ENCODE data around the gene SHANK1. TPM values are rescaled to one million over a fixed set of nuclear protein-coding genes. Genes with fewer than 3 reads are reported as not detected.
A peak's percentile ranks its signal among the peaks of the same experiment; 100 is the strongest.

Gene SHANK1
- total RNA-seq, 1 donor from 2014 or later, result 2.3 TPM

DNA sequence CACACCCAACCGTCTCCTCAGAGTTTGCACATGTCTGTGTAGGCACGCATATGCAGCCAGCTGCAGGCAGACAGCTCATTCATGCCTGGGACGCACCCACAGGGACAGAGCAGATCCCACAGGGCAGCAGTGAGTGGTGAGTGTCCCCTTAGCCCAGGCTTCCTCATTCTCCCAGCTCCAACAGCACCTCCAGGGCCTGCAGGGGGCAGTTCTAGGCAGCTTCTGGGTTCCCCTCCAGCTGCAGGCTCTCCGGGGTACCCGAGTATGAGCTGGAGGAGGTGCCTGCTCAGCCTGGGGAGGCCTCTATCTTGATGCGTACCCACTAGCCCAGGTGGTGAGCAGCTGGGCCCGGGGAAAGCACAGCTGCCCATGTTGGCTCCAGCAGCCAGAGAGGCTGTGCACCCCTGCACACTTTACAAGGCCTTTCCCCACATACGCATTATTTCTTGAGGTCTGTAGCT lies 1.3 kb upstream of the SHANK1 start:
- TF ChIP-seq, protein P1, sequence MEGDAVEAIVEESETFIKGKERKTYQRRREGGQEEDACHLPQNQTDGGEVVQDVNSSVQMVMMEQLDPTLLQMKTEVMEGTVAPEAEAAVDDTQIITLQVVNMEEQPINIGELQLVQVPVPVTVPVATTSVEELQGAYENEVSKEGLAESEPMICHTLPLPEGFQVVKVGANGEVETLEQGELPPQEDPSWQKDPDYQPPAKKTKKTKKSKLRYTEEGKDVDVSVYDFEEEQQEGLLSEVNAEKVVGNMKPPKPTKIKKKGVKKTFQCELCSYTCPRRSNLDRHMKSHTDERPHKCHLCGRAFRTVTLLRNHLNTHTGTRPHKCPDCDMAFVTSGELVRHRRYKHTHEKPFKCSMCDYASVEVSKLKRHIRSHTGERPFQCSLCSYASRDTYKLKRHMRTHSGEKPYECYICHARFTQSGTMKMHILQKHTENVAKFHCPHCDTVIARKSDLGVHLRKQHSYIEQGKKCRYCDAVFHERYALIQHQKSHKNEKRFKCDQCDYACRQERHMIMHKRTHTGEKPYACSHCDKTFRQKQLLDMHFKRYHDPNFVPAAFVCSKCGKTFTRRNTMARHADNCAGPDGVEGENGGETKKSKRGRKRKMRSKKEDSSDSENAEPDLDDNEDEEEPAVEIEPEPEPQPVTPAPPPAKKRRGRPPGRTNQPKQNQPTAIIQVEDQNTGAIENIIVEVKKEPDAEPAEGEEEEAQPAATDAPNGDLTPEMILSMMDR (IDR thresholded peaks at IDR 0.05), result no peak
- no peak for TF ChIP-seq EZH2 (IDR thresholded peaks at IDR 0.05)
- H3K27ac ChIP-seq, result no peak overlapping the region
- peak overlapping the region; percentile 83 for H3K4me3 Mint-ChIP-seq
- H3K27me3 ChIP-seq, result peaks cover 100% of the 10 kb centered on the region
- no peak overlapping the region for H2AFZ ChIP-seq (replicated peaks)
- no peak overlapping the region for H3K27ac Mint-ChIP-seq
- peaks cover 7% of the 10 kb centered on the region for H3K4me1 ChIP-seq
- peaks cover 28% of the 10 kb centered on the region for H3K27me3 Mint-ChIP-seq (ENCODE audit: insufficient read depth, low read depth)
- H3K4me2 ChIP-seq, result no peak overlapping the region
- peaks cover 15% of the 10 kb centered on the region for H4K20me1 ChIP-seq (ENCODE audit: low read depth)
- H3K79me2 ChIP-seq (ENCODE audit: low read depth), result no peaks in the 10 kb centered on the region
- H3F3A ChIP-seq (ENCODE audit: low read depth), result peaks cover 14% of the 10 kb centered on the region
- no peaks in the 10 kb centered on the region for H3K9me3 ChIP-seq (ENCODE audit: low read depth)
- peak; percentile 38 for DNase-seq (ENCODE audit: low spot score)
- H3K4me1 Mint-ChIP-seq, result peaks cover 36% of the 10 kb centered on the region
- no peaks in the 10 kb centered on the region for H3K9me3 Mint-ChIP-seq
- no peak overlapping the region for H3K9ac ChIP-seq
- no peak overlapping the region for H3K4me3 ChIP-seq
- peaks cover 4% of the 10 kb centered on the region for H3K36me3 Mint-ChIP-seq
- H3K36me3 ChIP-seq, result no peaks in the 10 kb centered on the region

DNA sequence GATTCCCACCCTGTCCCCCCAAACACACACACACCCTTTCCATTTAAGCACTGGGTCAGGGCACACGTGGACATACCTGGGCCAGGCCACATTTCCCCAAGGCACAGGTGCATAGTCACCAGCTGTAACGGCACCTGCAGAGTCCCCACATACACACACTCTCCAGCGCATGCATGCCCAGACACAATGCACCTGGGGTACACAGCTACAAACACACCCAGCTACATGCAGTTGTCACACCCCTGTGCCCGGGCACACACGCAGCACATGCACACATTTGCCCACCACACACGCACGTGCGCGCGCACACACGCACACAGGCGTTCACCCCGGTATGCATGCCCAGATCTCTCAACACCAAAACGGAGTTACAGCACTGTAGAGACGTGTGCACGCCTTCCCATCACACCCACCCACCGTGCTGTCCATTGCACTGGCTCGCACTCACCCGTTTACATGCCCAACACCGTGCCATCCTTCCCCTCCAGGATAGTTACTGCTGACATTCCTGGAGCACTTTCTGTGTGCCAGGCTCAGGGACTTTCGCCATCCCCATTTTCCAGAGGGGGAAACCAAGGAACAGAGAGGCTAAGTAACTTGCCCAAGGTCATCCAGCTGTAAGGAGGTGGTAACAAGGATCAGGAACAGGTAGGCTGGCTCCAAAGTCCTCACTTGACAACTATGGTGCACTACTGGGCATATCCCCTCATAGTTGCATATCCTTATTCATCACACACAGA lies 749 bp upstream of the SHANK1 start:
- Mint-ChIP-seq H3K4me3 (peak overlapping the region; percentile 83), H3K27ac (peak overlapping the region; percentile 27), H3K36me3 (peaks cover 10% of the 10 kb centered on the region), H3K27me3 (ENCODE audit: insufficient read depth, low read depth) (peaks cover 32% of the 10 kb centered on the region), H3K4me1 (peaks cover 36% of the 10 kb centered on the region), H3K9me3 (no peaks in the 10 kb centered on the region)
- no peaks in the 10 kb centered on the region for H3K36me3 ChIP-seq
- no peak overlapping the region for H3K4me2 ChIP-seq
- H3K9ac ChIP-seq, result no peak overlapping the region
- TF ChIP-seq EZH2phosphoT487 (IDR thresholded peaks at IDR 0.05), result no peak
- no peak for TF ChIP-seq EZH2 (IDR thresholded peaks at IDR 0.05)
- TF ChIP-seq, protein P1 (IDR thresholded peaks at IDR 0.05), result no peak
- peaks cover 14% of the 10 kb centered on the region for H3F3A ChIP-seq (ENCODE audit: low read depth)
- H3K4me3 ChIP-seq, result no peak overlapping the region
- H3K9me3 ChIP-seq (ENCODE audit: low read depth), result no peaks in the 10 kb centered on the region
- peaks cover 100% of the 10 kb centered on the region for H3K27me3 ChIP-seq
- H3K79me2 ChIP-seq (ENCODE audit: low read depth), result no peaks in the 10 kb centered on the region
- no peak overlapping the region for H3K27ac ChIP-seq
- H2AFZ ChIP-seq (replicated peaks), result no peak overlapping the region
- H4K20me1 ChIP-seq (ENCODE audit: low read depth), result peaks cover 15% of the 10 kb centered on the region
- peaks cover 7% of the 10 kb centered on the region for H3K4me1 ChIP-seq
- DNase-seq (ENCODE audit: low spot score), result no peak

DNA sequence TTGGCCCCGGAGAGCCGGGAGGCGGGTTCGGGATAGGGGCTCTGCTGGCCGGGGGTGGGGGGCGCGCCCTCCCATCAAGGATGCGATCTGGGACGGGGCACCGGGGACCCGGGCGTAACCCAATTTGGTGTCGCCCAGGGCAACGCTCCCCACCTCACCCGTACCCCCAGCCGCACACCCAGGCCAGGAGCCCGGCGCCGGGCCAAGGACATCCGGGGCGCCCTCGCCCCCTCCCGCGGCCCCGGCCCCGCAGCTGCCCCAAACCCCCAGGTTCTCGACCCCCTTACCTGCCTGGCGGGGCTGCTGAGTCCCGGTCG lies 525 bp downstream of the SHANK1 start:
- Histone ChIP-seq H3K4me2 (peak overlapping the region; percentile 90), H3K4me3 (peak overlapping the region; percentile 62), H3K27ac (no peak overlapping the region), H3K36me3 (no peaks in the 10 kb centered on the region), H3K9ac (no peak overlapping the region), H3F3A (ENCODE audit: low read depth) (peaks cover 14% of the 10 kb centered on the region), H2AFZ (replicated peaks) (no peak overlapping the region), H4K20me1 (ENCODE audit: low read depth) (peaks cover 15% of the 10 kb centered on the region), H3K27me3 (peaks cover 100% of the 10 kb centered on the region), H3K9me3 (ENCODE audit: low read depth) (no peaks in the 10 kb centered on the region), H3K4me1 (peaks cover 7% of the 10 kb centered on the region), H3K79me2 (ENCODE audit: low read depth) (no peaks in the 10 kb centered on the region)
- peaks cover 36% of the 10 kb centered on the region for H3K4me1 Mint-ChIP-seq
- peaks cover 18% of the 10 kb centered on the region for H3K36me3 Mint-ChIP-seq
- peak overlapping the region; percentile 85 for H3K4me3 Mint-ChIP-seq
- H3K27ac Mint-ChIP-seq, result no peak overlapping the region
- peaks cover 28% of the 10 kb centered on the region for H3K27me3 Mint-ChIP-seq (ENCODE audit: insufficient read depth, low read depth)
- H3K9me3 Mint-ChIP-seq, result no peaks in the 10 kb centered on the region
- TF ChIP-seq EZH2phosphoT487 (IDR thresholded peaks at IDR 0.05), result no peak
- TF ChIP-seq EZH2 (IDR thresholded peaks at IDR 0.05), result no peak
- TF ChIP-seq, protein P1 (IDR thresholded peaks at IDR 0.05), result no peak
- DNase-seq (ENCODE audit: low spot score), result no peak
